ENCODE data around the gene MRPL10. TPM values are rescaled to one million over a fixed set of nuclear protein-coding genes. Genes with fewer than 3 reads are reported as not detected.

Gene MRPL10
- total RNA-seq, 2 donors from 2014 or later = 25.8 to 34.8 TPM

- TF ChIP-seq, protein P1, sequence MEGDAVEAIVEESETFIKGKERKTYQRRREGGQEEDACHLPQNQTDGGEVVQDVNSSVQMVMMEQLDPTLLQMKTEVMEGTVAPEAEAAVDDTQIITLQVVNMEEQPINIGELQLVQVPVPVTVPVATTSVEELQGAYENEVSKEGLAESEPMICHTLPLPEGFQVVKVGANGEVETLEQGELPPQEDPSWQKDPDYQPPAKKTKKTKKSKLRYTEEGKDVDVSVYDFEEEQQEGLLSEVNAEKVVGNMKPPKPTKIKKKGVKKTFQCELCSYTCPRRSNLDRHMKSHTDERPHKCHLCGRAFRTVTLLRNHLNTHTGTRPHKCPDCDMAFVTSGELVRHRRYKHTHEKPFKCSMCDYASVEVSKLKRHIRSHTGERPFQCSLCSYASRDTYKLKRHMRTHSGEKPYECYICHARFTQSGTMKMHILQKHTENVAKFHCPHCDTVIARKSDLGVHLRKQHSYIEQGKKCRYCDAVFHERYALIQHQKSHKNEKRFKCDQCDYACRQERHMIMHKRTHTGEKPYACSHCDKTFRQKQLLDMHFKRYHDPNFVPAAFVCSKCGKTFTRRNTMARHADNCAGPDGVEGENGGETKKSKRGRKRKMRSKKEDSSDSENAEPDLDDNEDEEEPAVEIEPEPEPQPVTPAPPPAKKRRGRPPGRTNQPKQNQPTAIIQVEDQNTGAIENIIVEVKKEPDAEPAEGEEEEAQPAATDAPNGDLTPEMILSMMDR (IDR thresholded peaks at IDR 0.05) = no peak
- H3K27me3 ChIP-seq (replicated peaks; ENCODE audit: insufficient read depth) = no peaks in the 10 kb centered on the region
- no peak for DNase-seq (ENCODE audit: low spot score)
- ATAC-seq (ENCODE audit: insufficient number of reproducible peaks, low FRiP score, low read depth) = no peak
- peaks cover 0 to 30% of the 10 kb centered on the region in 2 donors for H3K4me1 ChIP-seq (ENCODE audit: control insufficient read depth in 1 of 2, low read depth in 2 of 2)
- H3K27ac ChIP-seq = no peak overlapping the region
- H3K9me3 ChIP-seq = no peaks in the 10 kb centered on the region
- H3K36me3 ChIP-seq = peaks cover 22% of the 10 kb centered on the region
- H3K4me3 ChIP-seq = no peak overlapping the region
Measured at GRCh38 chr17:47806026-47806912, 25.1 kb downstream of the MRPL10 start.

DNA sequence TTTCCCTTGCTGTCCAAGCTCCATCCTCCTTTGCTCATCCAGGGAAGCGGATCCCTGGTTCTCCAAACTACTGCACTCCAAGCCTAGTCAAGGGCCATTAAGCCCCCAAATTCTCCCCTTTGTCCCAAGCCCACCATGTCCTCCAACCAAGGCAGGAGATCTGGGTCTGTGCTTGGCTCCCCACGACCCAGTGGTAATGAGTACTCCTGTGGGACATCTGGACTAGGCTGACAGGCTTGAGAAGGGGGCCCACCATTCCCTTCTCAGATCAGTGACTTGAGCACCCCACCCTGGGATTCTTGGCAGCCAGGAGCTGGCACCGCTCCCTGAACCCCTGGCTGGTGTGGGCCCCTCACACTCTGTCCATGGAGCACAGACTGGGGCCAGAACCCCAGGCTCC, 26.9 kb downstream of the MRPL10 start:
- DNase-seq (ENCODE audit: low spot score) (no peak), ATAC-seq (ENCODE audit: insufficient number of reproducible peaks, low FRiP score, low read depth) (no peak)
- TF ChIP-seq, protein P1 (IDR thresholded peaks at IDR 0.05) = no peak

DNA sequence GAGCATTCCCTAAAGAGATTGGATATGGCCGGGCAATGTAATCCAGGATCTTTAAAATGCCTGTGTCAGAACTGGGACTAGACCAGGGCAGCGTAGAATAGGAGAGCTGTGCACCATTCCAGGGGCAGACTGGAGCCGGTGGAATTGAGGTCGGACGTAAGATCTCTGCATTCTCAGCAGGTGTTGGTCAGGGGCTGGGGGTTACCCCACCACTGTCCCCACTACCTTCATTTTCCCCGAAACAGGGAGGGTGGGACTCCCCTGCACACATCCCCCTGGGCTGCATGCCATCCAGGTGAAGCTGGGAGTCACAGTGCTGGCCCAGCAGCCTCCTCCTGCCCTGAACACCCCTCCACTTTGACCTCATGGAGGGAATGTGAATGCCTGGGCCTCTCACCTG, 27.6 kb downstream of the MRPL10 start:
- Histone ChIP-seq H3K27me3 (replicated peaks; ENCODE audit: insufficient read depth) (no peaks in the 10 kb centered on the region), H3K4me3 (no peak overlapping the region), H3K9me3 (no peaks in the 10 kb centered on the region), H3K4me1 (ENCODE audit: control insufficient read depth in 1 of 2, low read depth in 2 of 2) (peaks cover 0 to 15% of the 10 kb centered on the region in 2 donors), H3K27ac (no peak overlapping the region), H3K36me3 (peaks cover 17% of the 10 kb centered on the region)
- no peak for ATAC-seq (ENCODE audit: insufficient number of reproducible peaks, low FRiP score, low read depth)
- DNase-seq (ENCODE audit: low spot score) = no peak
- TF ChIP-seq, protein P1 (IDR thresholded peaks at IDR 0.05) = no peak

More for the DNA sequence above, 26.9 kb downstream of the MRPL10 start:
- Histone ChIP-seq H3K36me3 (peaks cover 22% of the 10 kb centered on the region), H3K9me3 (no peaks in the 10 kb centered on the region), H3K27ac (no peak overlapping the region), H3K4me1 (ENCODE audit: control insufficient read depth in 1 of 2, low read depth in 2 of 2) (peaks cover 0 to 15% of the 10 kb centered on the region in 2 donors), H3K27me3 (replicated peaks; ENCODE audit: insufficient read depth) (no peaks in the 10 kb centered on the region), H3K4me3 (no peak overlapping the region)

- no peaks in the 10 kb centered on the region for H3K9me3 ChIP-seq
- H3K36me3 ChIP-seq = peaks cover 12% of the 10 kb centered on the region
- H3K27ac ChIP-seq = no peak overlapping the region
- TF ChIP-seq, protein P1 (IDR thresholded peaks at IDR 0.05) = no peak
- ATAC-seq (ENCODE audit: insufficient number of reproducible peaks, low FRiP score, low read depth) (no peak), DNase-seq (ENCODE audit: low spot score) (no peak)
- H3K27me3 ChIP-seq (replicated peaks; ENCODE audit: insufficient read depth) = no peaks in the 10 kb centered on the region
- H3K4me1 ChIP-seq (ENCODE audit: control insufficient read depth in 1 of 2, low read depth in 2 of 2) = peaks cover 0 to 15% of the 10 kb centered on the region in 2 donors
- H3K4me3 ChIP-seq = no peak overlapping the region
Measured at GRCh38 chr17:47803201-47803600, 28.1 kb downstream of the MRPL10 start.

DNA sequence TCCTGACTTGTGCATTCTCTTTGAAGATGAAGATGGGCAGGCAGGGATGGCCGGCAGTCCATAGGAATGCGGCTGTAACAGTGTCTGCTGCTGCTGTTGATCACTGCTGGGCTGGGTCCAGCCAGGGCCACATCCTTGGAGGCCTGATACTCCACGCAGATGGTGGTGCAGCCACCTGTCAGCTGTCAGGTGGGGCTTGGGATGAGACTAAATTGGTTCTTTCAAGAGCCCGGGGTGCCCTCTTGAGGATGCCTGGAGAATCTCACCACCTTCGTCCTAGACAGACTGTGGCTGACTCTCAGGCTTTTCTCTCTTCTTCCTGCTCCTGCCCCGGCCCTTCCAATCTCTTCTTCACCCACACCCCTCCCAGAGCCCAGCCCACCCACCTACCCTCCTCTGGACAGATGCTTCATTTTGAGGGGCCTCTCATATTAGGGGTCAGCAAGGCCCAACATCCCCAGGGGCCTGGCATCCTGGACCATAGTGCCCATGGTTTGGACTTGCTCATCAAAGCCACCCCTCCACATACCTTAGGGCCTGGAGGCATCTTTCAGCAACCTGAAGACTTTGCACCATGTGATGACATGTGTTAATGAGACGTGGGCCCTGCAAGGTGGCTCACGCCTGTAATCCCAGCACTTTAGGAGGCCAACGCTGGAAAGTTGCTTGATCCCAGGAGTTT, 28.9 kb downstream of the MRPL10 start:
- no peak for ATAC-seq (ENCODE audit: insufficient number of reproducible peaks, low FRiP score, low read depth)
- Histone ChIP-seq H3K36me3 (peaks cover 5% of the 10 kb centered on the region), H3K27ac (no peak overlapping the region), H3K27me3 (replicated peaks; ENCODE audit: insufficient read depth) (no peaks in the 10 kb centered on the region), H3K4me1 (ENCODE audit: control insufficient read depth in 1 of 2, low read depth in 2 of 2) (peaks cover 0 to 15% of the 10 kb centered on the region in 2 donors), H3K9me3 (no peaks in the 10 kb centered on the region), H3K4me3 (no peak overlapping the region)
- no peak for DNase-seq (ENCODE audit: low spot score)
- TF ChIP-seq, protein P1 (IDR thresholded peaks at IDR 0.05) = peak; percentile 36

Measured in thoracic aorta (tissue), 2 donors.